HEK293T (cell line): ENCODE measurements around the gene TRMT1L.

Experiments used
- CTCF ChIA-PET: fragments of 350-600 bp; formaldehyde crosslinking; extraction: SDS; loops from one replicate; lab custom pipeline; 2021; ENCODE audit warnings: antibody characterized with exemption, inconsistent platforms; lab: Yijun Ruan, JAX
- POLR2A ChIA-PET: fragments of 350-600 bp; formaldehyde crosslinking; extraction: SDS; loops from one replicate; lab custom pipeline; 2020; ENCODE audit warnings: antibody characterized with exemption, inconsistent platforms; lab: Yijun Ruan, JAX
- DNase-seq: peaks from one replicate; pipeline ENCODE4 v3.0.0; 2012; ENCODE audit warnings: mixed read lengths; ENCODE audit errors: extremely low spot score
- ARNT ChIP-seq: fragments of 450-650 bp; IDR thresholded peaks from 2 replicates; pipeline ENCODE4 v1.6.1; 2017; ENCODE audit warnings: mild to moderate bottlenecking
- BHLHE40 ChIP-seq: fragments of 450-650 bp; IDR thresholded peaks from 2 replicates; pipeline ENCODE4 v1.6.1; 2016; ENCODE audit warnings: mild to moderate bottlenecking, moderate library complexity, borderline replicate concordance
- CTBP1 ChIP-seq: fragments of 450-650 bp; IDR thresholded peaks from 2 replicates; pipeline ENCODE4 v1.6.1; 2016; ENCODE audit warnings: borderline replicate concordance
- ELF4 ChIP-seq: fragments of 450-650 bp; IDR thresholded peaks from 2 replicates; pipeline ENCODE4 v1.6.1; 2017; ENCODE audit warnings: antibody characterized with exemption
- FOXA1 ChIP-seq: fragments of 450-650 bp; IDR thresholded peaks from 2 replicates; pipeline ENCODE4 v1.6.1; 2016; ENCODE audit warnings: mild to moderate bottlenecking
- FOXK2 ChIP-seq: fragments of 450-650 bp; IDR thresholded peaks from 2 replicates; pipeline ENCODE4 v1.6.1; 2016; ENCODE audit warnings: mild to moderate bottlenecking
- FOXM1 ChIP-seq: fragments of 450-650 bp; IDR thresholded peaks from 2 replicates; pipeline ENCODE4 v1.6.1; 2017; ENCODE audit warnings: mild to moderate bottlenecking, borderline replicate concordance
- HDGF ChIP-seq: fragments of 450-650 bp; IDR thresholded peaks from 2 replicates; pipeline ENCODE4 v1.6.1; 2017; ENCODE audit warnings: antibody characterized with exemption, borderline replicate concordance
- L3MBTL2 ChIP-seq: fragments of 450-650 bp; conservative IDR thresholded peaks from 2 replicates; pipeline ENCODE4 v1.6.1; 2016; ENCODE audit warnings: mild to moderate bottlenecking
- LEF1 ChIP-seq: fragments of 450-650 bp; IDR thresholded peaks from 2 replicates; pipeline ENCODE4 v1.6.1; 2017; ENCODE audit warnings: mild to moderate bottlenecking, borderline replicate concordance
- NFRKB ChIP-seq: fragments of 450-650 bp; IDR thresholded peaks from 2 replicates; pipeline ENCODE4 v1.6.1; 2016; ENCODE audit warnings: mild to moderate bottlenecking, moderate library complexity
- PKNOX1 ChIP-seq: fragments of 450-650 bp; IDR thresholded peaks from 2 replicates; pipeline ENCODE4 v1.6.1; 2016
- SP1 ChIP-seq: fragments of 450-650 bp; IDR thresholded peaks from 2 replicates; pipeline ENCODE4 v1.6.1; 2017
- SUZ12 ChIP-seq: fragments of 450-650 bp; IDR thresholded peaks from 2 replicates; pipeline ENCODE4 v1.6.1; 2016; ENCODE audit warnings: mild to moderate bottlenecking
- TARDBP ChIP-seq: fragments of 450-650 bp; IDR thresholded peaks from 2 replicates; pipeline ENCODE4 v1.6.1; 2016
- ZNF384 ChIP-seq: fragments of 450-650 bp; IDR thresholded peaks from 2 replicates; pipeline ENCODE4 v1.6.1; 2016

TRMT1L gene

GRCh38 chr1:185105121-185105520 is 51.6 kb downstream of the TRMT1L start:
- ChIA-PET POLR2A (no interaction called here), CTCF (no interaction called here)
- DNase-seq, result no peak
- TF ChIP-seq TARDBP, result no peak
- no peak for TF ChIP-seq PKNOX1
- no peak for TF ChIP-seq SP1
- no peak for TF ChIP-seq BHLHE40
- TF ChIP-seq L3MBTL2, result no peak
- no peak for TF ChIP-seq FOXM1
- TF ChIP-seq ZNF384, result no peak
- TF ChIP-seq FOXA1, result no peak
- no peak for TF ChIP-seq CTBP1
- TF ChIP-seq LEF1, result no peak
- no peak for TF ChIP-seq HDGF
- no peak for TF ChIP-seq ARNT
- no peak for TF ChIP-seq FOXK2
- TF ChIP-seq NFRKB, result no peak
- TF ChIP-seq SUZ12, result no peak
- TF ChIP-seq ELF4, result no peak

GRCh38 chr1:185104083-185104482 is 52.7 kb downstream of the TRMT1L start:
- ChIA-PET CTCF (no interaction called here), POLR2A (no interaction called here)
- no peak for DNase-seq
- TF ChIP-seq FOXK2 (no peak), SUZ12 (no peak), NFRKB (no peak), ARNT (no peak), BHLHE40 (no peak), TARDBP (no peak), L3MBTL2 (no peak), FOXA1 (no peak), HDGF (no peak), PKNOX1 (no peak), CTBP1 (no peak), LEF1 (no peak)

GRCh38 chr1:185096531-185096930 is 60.2 kb downstream of the TRMT1L start:
- CTCF ChIA-PET, result no interaction called here

GRCh38 chr1:185094761-185095160 is 62.0 kb downstream of the TRMT1L start:
- TF ChIP-seq FOXM1 (no peak), FOXK2 (no peak), ZNF384 (no peak), BHLHE40 (no peak), SP1 (no peak), ARNT (no peak), L3MBTL2 (no peak), FOXA1 (no peak), PKNOX1 (no peak), TARDBP (no peak), SUZ12 (no peak), CTBP1 (no peak), LEF1 (no peak), NFRKB (no peak), ELF4 (no peak), HDGF (no peak)
- no peak for DNase-seq
- CTCF ChIA-PET, result no interaction called here
- POLR2A ChIA-PET, result no interaction called here

More at GRCh38 chr1:185096531-185096930, 60.2 kb downstream of the TRMT1L start:
- DNase-seq, result no peak
- no peak for TF ChIP-seq ARNT
- POLR2A ChIA-PET, result no interaction called here

GRCh38 chr1:185091480-185091879 is 65.3 kb downstream of the TRMT1L start:
- CTCF ChIA-PET, result no interaction called here
- DNase-seq, result no peak
- no peak for TF ChIP-seq L3MBTL2
- TF ChIP-seq BHLHE40, result no peak
- TF ChIP-seq FOXA1, result no peak
- TF ChIP-seq ZNF384, result no peak
- TF ChIP-seq FOXM1, result no peak
- no peak for TF ChIP-seq HDGF
- no peak for TF ChIP-seq ELF4
- TF ChIP-seq SP1, result no peak
- no peak for TF ChIP-seq FOXK2
- TF ChIP-seq LEF1, result no peak
- no peak for TF ChIP-seq NFRKB
- TF ChIP-seq SUZ12, result no peak
- TF ChIP-seq ARNT, result no peak
- TF ChIP-seq PKNOX1, result no peak
- no peak for TF ChIP-seq TARDBP
- no peak for TF ChIP-seq CTBP1
- POLR2A ChIA-PET, result interaction anchor here (1.7 kb wide), 1 partner anchor 65 kb away, joined by 4 read pairs; no protein-coding TSS in a partner anchor

- POLR2A ChIA-PET, result no interaction called here
- CTCF ChIA-PET, result no interaction called here
- TF ChIP-seq ZNF384 (no peak), PKNOX1 (no peak), TARDBP (no peak), HDGF (no peak), FOXM1 (no peak)
- no peak for DNase-seq
Observed at GRCh38 chr1:185087746-185088145, 69.0 kb downstream of the TRMT1L start.
